GM19043 (cell line): ENCODE results near the gene NDUFA7.
"Not testable (repeated sequence)": the region's sequence is repeated elsewhere in the genome, so short reads cannot be mapped to it uniquely, and the experiment has no call there.

Experiments used
- ATAC-seq: cut with Tn5 transposase; IDR thresholded peaks from one replicate; pipeline ENCODE4 v1.9.1; 2021; ENCODE audit warnings: low read depth; ENCODE audit not compliant: unreplicated experiment

Gene NDUFA7

DNA sequence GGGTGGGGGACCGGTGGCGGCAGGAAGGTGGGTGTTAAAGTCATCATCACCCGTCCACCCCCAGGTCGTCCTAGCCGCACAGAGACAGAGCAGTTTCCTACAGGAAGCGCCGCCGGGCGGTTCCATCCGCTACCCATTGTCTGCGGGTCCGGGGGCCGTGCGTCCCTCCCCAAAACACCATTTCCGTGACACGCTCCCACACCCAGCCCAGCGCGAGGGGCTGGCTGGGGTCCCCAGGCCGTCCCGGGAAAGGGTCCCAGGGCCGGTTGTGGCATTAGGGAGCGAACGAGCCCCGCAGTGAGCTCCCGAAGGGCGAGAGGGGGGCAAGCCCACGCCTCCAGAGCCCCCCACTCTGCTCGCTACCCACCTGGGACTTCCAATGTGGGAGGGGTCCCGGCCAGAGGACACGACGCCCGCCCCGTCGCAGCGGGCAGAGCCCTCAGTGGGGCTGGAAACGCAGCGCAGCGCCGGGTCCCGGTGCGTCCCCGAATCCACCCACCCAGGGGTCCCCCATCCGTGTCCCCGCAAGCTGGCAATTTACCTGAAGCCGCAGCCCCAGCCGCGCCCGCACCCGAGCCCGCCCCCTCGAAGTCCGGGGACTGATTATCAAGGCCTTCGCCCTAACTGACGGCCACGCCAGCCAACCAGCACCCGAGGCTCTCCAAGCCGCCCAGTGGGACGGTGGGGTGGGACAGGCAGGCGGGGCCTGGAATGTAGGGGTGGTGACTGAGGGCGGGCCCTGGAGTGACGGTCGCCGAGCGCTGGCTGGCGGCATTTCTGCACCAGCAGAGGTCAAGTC, 21.7 kb upstream of the NDUFA7 start, which contains the start of gene KANK3:
Gene KANK3 (minus strand): TSS at position 579 of the 799 bp plus-strand sequence. CDS start 5,434 bp downstream, outside the sequence.
- ATAC-seq, result peak; percentile 82

DNA sequence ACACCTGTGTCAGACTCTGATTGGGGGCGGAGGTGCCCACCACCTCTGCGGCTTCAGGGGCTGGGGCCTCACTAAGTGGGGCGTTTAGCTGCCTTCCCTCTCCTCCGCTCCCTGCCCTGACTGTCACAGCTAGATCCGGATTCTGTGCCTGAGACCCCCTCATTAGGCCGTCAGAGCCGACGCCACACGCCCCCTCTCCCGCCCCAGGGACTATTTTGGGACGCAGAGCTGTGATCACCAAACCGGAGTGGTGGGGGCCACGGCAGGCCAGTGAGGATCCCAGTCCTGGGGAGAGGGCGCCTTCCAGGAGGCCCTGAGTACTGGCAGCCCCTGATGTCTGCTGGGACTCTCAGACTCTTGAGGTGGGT, 21.1 kb upstream of the NDUFA7 start:
- no peak for ATAC-seq

DNA sequence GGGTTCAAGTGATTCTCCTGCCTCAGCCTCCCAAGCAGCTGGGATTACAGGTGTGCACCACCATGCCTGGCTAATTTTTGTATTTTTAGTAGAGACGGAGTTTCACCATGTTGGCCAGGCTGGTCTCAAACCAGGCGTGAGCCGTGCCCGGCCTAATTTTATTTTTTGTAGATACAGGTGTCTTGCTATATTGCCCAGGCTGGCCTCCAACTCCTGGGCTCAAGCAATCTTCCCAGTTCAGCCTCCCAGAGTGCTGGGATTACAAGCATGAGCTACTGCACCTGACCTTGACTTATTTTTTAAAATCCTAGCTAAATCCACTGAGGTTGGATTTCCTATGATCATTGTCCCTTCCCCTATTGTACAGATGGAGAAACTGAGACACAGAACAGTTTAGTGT, 20.3 kb upstream of the NDUFA7 start:
- not testable (repeated sequence) for ATAC-seq

DNA sequence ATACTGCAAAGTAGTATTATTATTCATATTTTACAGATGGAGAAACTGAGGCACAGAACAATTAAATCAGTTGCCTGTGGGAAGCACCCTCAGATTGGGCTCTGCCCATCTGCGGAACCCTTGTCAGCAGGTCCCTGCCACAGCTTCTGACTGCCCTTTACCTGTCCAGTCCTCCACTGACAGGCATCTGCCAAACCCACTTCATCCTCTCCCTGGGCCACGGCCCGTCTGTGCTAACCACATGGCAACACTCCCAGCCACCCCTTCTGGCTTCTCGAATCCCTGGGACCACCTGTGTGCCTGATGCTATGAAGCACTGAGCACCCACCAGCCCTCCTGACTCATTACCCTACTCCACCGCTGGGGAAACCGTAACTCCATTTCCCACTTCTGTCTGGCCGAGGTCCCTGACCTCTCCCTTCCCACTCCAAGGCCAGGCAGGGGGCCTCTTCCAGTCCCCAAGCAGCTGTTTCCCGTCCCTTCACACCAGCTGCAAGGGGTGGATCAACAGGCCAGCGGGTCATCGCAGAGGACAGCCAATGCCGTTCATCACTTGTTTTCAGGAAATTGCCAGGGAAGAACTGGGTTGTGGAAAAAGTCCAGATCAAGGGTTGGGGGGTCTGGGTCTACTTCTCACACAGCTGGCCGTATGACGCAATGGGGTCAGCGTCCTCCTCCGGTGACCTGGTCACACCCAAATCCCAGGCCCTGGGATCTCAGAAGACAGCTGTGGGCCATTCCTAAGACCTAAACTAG, 19.3 kb upstream of the NDUFA7 start:
- ATAC-seq, result no peak

DNA sequence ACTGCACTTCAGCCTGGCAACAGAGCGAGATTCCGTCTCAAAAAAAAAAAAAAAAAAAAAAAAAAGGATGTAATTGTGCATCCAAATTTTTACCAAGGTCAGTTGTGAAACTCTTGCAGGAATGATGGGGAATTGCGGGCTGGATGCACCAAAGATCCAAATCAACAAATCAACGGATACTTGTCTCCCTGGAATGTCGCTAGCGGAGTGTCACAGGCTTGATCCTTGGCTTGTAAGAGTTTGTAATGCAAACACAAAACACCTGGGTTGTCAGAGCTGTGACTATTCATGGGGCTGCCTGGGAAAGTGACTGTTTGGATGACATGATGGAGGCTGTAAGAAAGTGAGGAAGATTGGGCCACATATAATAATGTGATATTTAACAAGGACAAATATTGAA, 17.7 kb upstream of the NDUFA7 start:
- no peak for ATAC-seq

DNA sequence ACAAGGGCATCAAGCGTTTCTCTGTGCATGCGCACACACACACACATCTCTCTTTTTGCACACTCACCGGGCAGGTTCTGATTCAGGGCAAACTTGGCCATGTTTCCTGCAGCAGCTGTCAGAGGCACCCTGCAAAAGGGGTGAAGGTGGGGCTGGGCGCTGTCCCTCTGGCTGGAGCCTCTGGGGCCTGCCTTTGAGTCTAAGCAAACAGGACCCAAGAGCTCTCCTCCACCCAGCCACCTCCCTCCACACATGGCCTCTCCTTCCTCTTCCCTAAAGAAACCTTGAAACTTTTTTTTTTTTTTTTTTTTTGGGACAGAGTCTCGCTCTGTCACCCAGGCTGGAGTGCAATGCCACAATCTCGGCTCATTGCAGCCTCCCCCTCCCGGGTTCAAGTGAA, 16.6 kb upstream of the NDUFA7 start:
- ATAC-seq, result no peak

DNA sequence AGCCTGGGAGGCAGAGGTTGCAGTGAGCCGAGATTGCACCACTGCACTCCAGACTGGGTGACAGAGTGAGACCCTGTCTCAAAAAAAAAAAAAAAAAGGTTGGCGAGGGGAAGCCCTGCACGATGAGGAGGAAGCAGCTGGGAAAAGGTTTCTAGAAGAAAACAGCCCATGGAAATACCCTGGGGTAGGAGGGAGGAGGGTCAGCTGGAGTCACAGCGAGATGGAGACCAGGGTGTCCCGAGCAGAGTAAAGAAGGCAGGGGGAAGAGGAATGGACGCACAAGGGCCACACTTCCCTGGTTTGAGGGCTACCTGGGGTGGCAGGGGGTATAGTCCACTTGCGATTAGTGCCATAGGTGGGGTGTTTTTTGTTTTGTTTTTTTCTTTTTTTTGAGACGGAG, 15.5 kb upstream of the NDUFA7 start:
- no peak for ATAC-seq

DNA sequence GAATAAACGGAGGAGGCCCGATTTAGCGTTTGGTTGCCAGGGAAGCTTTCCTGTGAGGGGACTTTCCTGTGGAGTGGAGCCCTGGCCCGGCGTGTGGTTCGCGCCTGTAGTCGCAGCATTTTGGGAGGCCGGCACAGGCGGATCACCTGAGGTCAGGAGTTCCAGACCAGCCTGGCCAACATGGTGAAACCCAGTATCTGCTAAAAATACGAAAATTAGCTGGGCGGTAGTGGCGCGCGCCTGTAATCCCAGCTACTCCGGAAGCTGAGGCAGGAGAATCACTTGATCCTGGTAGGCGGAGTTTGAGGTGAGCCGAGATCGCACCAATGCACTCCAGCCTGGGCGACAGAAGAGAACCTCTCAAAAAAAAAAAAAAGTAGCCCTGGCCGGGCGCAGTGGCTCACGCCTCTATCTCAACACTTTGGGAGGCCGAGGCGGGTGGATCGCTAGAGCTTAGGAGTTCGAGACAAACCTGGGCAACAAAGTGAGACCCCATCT, 14.9 kb upstream of the NDUFA7 start:
- no peak for ATAC-seq

DNA sequence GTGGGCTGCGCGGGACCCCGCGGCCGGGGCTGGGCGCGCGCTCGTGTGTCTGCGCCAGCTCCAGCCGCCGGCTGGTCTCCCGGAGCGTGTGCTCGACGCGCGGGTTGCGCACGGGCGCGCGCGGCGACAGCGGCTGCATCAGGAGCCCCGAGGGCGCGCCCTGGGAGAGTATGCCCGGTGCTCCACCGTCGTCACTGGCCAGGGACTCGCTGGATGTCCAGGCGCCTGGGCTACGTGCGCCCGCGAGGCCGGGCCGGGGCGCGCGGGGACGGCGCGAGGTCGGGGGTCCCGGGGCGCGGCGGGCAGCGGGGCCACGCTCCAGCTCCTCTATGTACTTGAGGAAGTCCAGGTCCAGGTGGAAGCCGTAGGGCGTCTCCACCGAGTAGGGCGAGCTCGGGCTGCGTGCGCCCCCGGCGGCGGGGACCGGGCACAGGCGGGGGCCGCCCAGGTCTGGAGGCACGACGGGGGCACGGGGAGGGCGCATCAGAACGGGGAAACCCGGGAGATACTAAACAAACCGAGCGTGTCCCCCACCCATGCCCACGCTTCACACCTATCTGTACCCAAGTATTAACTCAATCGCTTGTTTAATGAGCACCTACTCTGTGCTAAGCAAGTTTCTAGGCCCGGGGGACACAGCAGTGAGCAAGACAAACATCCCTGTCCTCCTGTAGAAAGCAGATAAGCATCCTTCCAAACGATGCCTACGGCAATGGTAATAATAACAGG, 14.3 kb upstream of the NDUFA7 start:
- no peak for ATAC-seq

DNA sequence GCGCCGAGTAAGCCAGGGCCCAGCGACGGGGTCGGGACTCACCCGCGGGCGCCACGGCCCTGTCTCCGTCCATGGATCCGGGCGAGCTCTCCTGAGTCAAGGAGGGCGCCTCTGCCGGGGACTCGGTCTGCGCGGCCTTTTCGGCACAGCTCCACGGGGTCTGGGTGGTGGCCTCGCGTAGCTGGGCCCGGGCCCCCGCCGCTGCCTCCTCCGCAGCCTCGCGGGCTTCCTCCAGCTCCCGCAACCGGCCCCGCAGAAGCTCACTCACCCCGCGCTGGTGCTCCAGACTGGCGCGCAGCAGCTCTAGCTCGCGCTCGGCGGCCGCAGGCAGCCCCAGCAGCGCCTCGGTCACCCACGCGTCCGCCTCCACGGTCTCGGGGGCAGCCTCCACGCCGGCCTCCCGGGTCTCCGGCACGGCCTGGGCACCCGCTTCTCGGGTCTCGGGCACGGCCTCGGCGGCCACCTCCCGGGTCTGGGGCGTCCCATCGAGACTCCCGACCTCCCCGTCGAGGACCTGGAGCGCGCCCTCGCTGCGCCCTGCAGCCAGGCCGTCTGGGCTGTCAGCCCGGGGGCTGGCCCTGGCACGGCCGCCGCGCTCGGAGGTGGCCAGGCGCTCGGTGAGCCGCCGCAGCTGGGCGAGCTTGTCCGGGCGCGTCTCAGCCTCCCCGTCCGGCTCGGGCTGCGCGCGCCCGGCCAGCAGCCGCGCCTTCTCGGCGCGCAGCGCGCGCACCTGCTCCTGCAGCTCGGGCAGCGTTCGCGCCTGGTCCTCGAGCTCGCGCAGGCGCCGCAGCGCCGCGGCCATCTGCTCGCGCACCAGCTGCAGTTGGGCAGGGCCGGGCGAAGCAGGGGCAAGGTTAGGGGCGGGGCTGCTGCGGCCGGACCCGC, 13.5 kb upstream of the NDUFA7 start:
- no peak for ATAC-seq

DNA sequence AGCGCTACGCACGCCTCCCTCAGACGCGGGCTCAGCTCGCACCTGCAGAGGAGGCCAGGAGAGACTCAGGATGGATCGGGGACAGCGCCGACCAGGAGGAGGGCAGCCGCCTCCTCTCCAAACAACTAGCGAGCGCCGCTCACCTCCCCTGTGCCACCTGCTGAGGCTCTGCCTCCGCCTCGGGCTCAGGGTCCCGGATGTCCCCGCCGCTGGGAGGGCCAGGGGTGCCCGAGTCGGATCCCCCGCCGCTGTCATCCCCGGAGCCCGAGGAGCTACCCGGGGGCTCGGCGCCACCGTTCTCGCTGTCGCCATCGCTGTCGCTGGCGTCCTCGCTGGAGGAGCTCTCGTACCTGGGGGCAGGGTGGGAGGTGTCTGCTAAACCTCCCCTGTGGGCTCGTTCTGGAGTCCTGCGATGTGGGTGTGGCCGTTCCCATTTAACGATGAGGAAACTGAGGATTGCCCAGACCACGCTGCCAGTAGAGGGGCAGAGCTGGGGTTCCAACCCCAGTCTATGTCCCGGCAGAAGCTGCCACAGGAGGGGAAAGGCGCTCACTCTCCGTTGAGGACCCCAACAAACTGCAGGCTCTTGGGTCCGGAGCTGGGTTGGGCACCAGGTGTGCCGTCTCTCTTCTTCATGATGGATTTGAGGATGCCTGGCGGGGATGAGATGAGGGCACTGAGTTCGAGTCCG, 12.7 kb upstream of the NDUFA7 start:
- ATAC-seq, result no peak

DNA sequence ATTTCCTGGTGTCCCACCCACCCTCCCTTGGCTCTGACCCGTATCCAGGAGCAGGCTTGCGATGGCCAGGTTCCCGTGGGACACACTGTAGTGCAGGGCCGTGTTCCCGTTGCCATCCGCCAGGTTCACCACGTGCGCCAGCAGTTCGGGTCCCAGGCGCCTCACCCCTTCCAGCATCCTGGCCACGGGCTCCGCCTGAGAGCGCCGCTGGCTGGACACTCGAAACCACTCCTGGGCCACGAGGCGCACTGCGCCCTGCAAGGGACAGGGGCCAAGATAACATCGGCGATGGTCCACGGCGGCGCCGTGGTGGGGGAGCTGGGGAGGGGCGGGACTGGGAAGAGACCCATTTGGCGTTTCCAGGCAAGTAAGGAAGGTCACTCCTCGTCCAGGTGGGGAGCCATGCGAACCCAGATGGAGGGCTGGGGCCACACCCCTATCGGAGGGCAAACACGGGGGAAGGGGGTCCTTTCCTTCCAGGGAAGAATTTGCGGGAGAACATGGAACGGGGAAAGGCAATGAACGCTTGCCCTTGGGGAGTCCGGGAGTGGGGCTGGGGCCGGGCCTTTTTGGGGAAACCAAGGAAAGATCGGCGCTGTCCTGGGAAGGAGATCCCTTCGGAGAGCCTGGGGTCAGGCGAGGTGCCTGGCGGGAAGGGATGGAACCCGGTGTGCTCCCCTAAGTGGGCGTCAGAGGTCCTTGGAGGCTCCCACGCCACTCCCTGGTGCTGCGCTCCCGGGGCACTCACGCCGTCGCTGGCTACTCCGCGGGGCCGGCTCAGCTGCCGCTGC, 12.0 kb upstream of the NDUFA7 start:
- ATAC-seq, result no peak

DNA sequence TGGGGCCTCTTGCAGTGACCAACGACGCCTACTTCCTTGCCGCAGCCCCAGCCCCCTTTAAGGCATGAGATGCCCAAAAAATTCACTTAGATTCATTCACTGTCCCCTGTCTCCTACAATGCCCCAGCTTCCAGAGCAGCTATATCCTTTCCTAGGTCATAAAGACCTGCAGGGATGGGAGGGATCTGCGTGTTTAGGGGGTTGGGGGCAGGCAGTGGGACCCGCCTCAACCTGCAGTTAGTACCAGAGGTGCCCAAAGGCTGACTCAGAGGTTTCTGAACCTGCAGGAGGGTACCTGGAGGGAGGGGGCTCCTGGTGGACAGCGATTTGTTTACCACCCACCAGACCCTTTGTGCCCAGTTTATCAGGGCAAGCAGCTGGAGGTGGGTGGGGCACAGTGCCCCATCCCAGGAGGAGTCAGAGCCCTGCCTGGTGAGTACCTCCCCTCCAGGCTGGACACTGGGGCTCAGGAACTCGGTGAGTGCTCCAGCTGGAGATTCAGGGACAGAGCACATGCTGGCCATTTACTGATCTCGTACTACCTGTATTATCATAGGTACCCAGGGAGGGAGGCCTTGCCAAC, 10.2 kb upstream of the NDUFA7 start:
- ATAC-seq, result no peak

DNA sequence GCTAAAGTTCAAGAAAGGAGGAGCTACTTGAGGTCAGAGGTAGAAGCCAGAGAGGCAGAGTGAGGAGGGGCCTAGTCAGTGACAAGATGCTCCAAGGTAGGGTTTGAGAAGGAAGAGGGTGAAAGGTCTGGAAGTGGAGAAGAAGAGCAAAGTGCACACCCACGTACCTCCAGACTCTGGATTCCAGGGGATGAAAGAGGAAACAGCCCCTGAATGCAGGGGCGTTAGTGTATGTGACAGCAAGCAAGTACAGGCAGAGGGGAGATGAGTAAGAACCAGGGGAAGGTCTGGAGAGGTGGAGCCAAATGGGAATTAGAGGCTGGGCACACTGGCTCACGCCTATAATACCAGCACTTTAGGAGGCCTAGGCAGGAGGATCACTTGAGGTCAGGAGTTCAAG, 8.8 kb upstream of the NDUFA7 start:
- no peak for ATAC-seq

DNA sequence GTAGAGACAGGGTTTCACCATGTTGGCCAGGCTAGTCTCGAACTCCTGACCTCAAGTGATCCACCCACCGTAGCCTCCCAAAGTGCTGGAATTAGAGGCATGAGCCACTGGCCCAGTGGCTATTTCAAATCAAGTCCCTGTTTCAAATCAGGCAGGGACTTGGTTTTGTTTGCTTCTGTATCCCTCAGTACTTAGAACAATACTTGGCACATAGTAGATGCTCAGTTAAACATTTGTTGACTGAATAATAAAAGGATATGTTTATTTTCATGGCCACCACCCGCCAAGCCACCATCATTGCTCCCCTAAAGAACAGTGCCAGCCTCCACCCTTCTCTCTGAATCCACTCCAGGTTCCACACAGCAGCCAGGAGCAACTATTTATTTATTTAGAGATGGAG, 4.3 kb upstream of the NDUFA7 start:
- no peak for ATAC-seq

DNA sequence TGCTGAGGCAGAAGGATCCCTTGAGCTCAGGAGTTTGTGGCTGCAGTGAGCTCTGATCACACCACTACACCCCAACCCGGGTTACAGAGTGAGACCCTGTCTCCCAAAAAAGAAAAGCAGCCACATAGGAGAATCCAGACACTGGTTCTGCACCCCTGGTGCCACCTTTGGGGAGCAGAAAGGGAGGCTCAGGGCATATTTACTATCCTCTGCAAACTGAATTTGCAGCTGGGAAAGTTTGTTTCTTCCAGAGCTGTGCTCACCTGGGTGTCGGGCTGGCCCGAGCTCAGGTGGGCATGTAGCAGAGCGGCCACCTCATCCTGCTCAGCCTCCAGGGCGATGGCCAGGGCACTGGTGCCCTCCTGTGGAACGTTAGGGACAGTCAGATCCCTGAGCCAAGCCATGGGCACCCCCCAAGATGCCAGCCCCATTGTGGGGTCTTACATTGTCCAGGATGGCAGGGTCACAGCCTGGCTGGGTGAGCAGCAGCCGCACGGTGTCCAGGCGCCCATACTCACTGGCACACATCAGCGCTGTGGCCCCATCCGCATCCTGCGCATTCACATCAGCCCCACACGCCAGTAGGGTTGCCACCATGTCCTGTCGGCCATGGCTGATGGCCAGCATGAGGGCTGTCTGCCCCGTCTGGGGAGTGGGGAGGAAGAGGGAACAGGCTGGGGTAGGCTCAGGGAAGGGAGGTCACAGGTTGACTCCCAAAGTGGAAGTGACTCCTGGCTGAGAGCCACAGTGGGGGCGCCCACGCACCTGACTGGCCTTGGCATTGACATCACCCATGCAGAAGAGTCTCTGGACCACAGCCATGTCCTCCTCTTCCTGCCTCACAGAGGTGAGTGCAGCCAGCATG, 3.2 kb upstream of the NDUFA7 start:
- ATAC-seq, result no peak

DNA sequence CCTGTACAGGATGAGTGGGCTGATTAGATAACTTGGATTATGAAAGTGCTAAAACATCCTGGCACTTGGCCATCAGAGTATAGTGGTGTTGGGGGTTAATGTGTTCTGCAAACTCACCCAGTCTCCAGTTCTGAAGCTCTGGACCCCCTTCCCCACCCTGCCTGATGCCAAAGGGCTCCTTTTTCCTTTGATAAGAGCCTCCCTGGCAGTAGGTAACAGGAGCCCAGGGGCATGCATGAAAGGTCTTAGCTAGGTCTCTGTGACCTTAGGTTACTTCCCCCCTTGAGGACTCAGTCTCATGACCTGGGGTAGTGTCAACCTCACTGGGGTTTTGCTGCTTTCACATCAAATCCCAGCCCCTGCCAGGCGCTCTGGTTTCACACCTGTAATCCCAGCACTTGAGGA, 2.6 kb upstream of the NDUFA7 start:
- no peak for ATAC-seq

DNA sequence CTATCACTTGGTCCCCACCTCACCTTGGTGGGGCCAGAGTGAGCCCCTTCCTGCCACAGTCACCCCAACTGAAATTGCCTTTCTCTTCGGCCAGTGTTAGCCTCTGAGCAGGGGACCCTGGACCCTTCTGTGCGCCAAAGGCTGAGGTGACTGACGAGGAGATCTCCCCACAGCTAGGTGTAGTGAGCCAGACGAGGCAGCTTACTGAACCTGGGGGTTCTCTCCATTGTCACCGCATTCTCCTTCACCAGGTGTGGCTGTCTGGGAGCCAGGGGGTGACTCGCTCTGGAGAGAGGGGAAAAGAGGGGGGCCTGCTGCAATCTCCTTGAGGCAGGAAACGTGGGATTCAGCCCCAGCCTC, 1.4 kb upstream of the NDUFA7 start:
- ATAC-seq, result no peak
